Measurements from ENCODE around the gene SLC16A4.
A peak's percentile ranks its signal among the peaks of the same experiment; 100 is the strongest.

Gene SLC16A4

DNA sequence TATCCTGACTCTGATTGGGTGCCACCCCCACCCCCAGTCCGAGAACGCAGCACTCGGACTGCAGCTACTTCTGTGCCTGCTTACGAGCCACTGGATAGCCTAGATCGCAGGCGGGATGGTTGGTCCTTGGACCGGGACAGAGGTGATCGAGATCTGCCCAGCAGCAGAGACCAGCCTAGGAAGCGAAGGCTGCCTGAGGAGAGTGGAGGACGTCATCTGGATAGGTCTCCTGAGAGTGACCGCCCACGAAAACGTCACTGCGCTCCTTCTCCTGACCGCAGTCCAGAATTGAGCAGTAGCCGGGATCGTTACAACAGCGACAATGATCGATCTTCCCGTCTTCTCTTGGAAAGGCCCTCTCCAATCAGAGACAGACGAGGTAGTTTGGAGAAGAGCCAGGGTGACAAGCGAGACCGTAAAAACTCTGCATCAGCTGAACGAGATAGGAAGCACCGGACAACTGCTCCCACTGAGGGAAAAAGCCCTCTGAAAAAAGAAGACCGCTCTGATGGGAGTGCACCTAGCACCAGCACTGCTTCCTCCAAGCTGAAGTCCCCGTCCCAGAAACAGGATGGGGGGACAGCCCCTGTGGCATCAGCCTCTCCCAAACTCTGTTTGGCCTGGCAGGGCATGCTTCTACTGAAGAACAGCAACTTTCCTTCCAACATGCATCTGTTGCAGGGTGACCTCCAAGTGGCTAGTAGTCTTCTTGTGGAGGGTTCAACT is 49.5 kb downstream of the SLC16A4 start:
- H2AFZ ChIP-seq (ENCODE audit: low read length, unreplicated experiment): no peak overlapping the region
- peak overlapping the region; percentile 84 for H3K4me3 ChIP-seq (ENCODE audit: low read depth, low read length)
- H3K79me2 ChIP-seq (ENCODE audit: control insufficient read depth, insufficient read depth, low read length, unreplicated experiment): peaks cover 68% of the 10 kb centered on the region
- H3K36me3 ChIP-seq (ENCODE audit: insufficient read depth, low read length): peaks cover 41% of the 10 kb centered on the region
- peaks cover 48% of the 10 kb centered on the region for H3K4me1 ChIP-seq (ENCODE audit: control insufficient read depth, insufficient read depth, low read length, unreplicated experiment)
- H3K27me3 ChIP-seq (ENCODE audit: insufficient read depth, low read length): no peaks in the 10 kb centered on the region
- no peak overlapping the region for H3K27ac ChIP-seq (ENCODE audit: low read depth, low read length)

DNA sequence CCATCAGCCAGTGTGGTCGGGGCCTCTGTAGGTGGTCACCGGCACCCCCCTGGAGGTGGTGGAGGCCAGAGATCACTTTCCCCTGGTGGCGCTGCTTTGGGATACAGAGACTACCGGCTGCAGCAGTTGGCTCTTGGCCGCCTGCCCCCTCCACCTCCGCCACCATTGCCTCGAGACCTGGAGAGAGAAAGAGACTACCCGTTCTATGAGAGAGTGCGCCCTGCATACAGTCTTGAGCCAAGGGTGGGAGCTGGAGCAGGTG is 50.7 kb downstream of the SLC16A4 start:
- Histone ChIP-seq H3K27me3 (ENCODE audit: insufficient read depth, low read length) (no peaks in the 10 kb centered on the region), H3K79me2 (ENCODE audit: control insufficient read depth, insufficient read depth, low read length, unreplicated experiment) (peaks cover 57% of the 10 kb centered on the region), H3K27ac (ENCODE audit: low read depth, low read length) (peak overlapping the region; percentile 99; the same call in 1 of the 2 replicates), H3K4me3 (ENCODE audit: low read depth, low read length) (peak overlapping the region; percentile 84), H2AFZ (ENCODE audit: low read length, unreplicated experiment) (peak overlapping the region; percentile 18), H3K4me1 (ENCODE audit: control insufficient read depth, insufficient read depth, low read length, unreplicated experiment) (peaks cover 42% of the 10 kb centered on the region), H3K36me3 (ENCODE audit: insufficient read depth, low read length) (peaks cover 39% of the 10 kb centered on the region)

DNA sequence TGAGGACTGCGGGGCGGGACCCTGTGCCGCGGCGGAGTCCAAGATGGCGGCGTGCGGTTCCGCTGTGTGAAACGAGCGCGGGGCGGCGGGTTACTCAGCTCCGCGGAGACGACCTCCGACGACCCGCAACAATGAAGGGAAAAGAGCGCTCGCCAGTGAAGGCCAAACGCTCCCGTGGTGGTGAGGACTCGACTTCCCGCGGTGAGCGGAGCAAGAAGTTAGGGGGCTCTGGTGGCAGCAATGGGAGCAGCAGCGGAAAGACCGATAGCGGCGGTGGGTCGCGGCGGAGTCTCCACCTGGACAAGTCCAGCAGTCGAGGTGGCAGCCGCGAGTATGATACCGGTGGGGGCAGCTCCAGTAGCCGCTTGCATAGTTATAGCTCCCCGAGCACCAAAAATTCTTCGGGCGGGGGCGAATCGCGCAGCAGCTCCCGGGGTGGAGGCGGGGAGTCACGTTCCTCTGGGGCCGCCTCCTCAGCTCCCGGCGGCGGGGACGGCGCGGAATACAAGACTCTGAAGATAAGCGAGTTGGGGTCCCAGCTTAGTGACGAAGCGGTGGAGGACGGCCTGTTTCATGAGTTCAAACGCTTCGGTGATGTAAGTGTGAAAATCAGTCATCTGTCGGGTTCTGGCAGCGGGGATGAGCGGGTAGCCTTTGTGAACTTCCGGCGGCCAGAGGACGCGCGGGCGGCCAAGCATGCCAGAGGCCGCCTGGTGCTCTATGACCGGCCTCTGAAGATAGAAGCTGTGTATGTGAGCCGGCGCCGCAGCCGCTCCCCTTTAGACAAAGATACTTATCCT is 51.2 kb downstream of the SLC16A4 start:
- H3K27ac ChIP-seq (ENCODE audit: low read depth, low read length): peak overlapping the region; percentile 99
- H3K4me1 ChIP-seq (ENCODE audit: control insufficient read depth, insufficient read depth, low read length, unreplicated experiment): peaks cover 39% of the 10 kb centered on the region
- H3K36me3 ChIP-seq (ENCODE audit: insufficient read depth, low read length): peaks cover 35% of the 10 kb centered on the region
- H2AFZ ChIP-seq (ENCODE audit: low read length, unreplicated experiment): peak overlapping the region; percentile 18
- H3K4me3 ChIP-seq (ENCODE audit: low read depth, low read length): peak overlapping the region; percentile 84
- no peaks in the 10 kb centered on the region for H3K27me3 ChIP-seq (ENCODE audit: insufficient read depth, low read length)
- H3K79me2 ChIP-seq (ENCODE audit: control insufficient read depth, insufficient read depth, low read length, unreplicated experiment): peaks cover 52% of the 10 kb centered on the region

GRCh38 chr1:110338886-110339406 is 51.9 kb downstream of the SLC16A4 start, which contains the start of gene RBM15:
TSS of gene RBM15 (plus strand) at chr1:110339377. CDS start at chr1:110339406, 29 bp downstream.
- Histone ChIP-seq H2AFZ (ENCODE audit: low read length, unreplicated experiment) (peak within 1 kb of the TSS; percentile 86), H3K4me1 (ENCODE audit: control insufficient read depth, insufficient read depth, low read length, unreplicated experiment) (peaks cover 36% of the 10 kb centered on the region), H3K79me2 (ENCODE audit: control insufficient read depth, insufficient read depth, low read length, unreplicated experiment) (peaks cover 45% of the 10 kb centered on the region), H3K27me3 (ENCODE audit: insufficient read depth, low read length) (no peaks in the 10 kb centered on the region), H3K4me3 (ENCODE audit: low read depth, low read length) (peak within 1 kb of the TSS; percentile 84), H3K36me3 (ENCODE audit: insufficient read depth, low read length) (peaks cover 29% of the 10 kb centered on the region), H3K27ac (ENCODE audit: low read depth, low read length) (peak within 1 kb of the TSS; percentile 99)

DNA sequence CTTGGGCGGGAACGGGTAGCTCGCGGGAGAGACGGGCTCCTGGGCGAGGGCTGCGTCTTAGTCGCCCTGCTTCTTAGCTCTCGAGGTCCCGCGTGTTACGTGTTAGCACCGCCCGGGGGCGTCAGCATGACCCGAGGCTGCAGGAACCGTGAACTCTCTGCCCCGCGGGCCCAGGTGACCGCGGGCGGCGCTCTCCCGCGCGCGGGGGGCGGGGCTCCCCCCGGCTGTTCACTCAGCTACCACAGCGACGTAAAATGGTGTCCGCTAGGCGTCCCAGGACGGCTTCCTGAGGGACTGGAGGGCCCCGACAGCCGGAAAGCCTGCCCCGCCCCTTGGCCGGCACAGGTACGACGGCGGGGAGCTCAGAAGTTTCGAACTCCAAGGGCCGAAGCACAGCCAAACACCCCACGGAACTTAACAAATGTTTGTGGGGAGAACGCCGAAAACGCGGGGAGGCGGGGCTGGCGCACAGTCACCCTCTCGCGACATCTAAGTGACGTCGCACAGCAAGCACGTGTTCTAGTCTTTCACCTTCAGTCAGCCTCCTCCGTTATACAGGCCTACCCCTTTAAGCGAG is 52.4 kb downstream of the SLC16A4 start:
- Histone ChIP-seq H3K36me3 (ENCODE audit: insufficient read depth, low read length) (peaks cover 23% of the 10 kb centered on the region), H3K27me3 (ENCODE audit: insufficient read depth, low read length) (no peaks in the 10 kb centered on the region), H3K4me1 (ENCODE audit: control insufficient read depth, insufficient read depth, low read length, unreplicated experiment) (peaks cover 30% of the 10 kb centered on the region), H3K79me2 (ENCODE audit: control insufficient read depth, insufficient read depth, low read length, unreplicated experiment) (peaks cover 40% of the 10 kb centered on the region), H2AFZ (ENCODE audit: low read length, unreplicated experiment) (peak overlapping the region; percentile 86), H3K4me3 (ENCODE audit: low read depth, low read length) (peak overlapping the region; percentile 84), H3K27ac (ENCODE audit: low read depth, low read length) (peak overlapping the region; percentile 99)

DNA sequence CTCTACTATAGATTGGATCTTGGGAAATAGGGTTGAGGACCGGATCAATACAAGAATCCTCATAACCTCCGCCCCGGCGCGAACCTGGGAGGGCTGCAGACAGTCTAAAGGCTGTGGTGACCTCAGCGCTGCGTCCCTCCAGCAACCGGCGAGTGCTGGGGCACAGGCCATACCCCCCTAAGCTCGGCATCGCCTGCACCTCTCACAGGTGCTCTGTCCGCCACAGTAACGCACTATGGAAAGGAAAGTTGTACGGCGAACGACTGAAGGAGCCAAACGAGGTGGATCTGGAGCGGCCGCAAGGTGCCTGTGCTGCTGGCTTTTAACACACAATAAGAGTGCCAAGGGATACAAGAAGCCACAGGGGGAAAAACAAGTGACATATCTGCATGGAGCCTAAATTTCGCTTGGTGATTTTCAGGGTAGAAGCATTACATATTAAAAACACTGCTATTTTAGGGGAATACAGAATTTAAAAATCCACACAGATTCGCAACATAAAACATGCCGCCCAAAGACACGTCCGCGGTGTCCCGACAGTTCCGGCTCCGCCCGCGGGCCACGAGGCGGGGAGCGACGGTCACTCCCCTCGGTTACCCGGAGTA is 53.0 kb downstream of the SLC16A4 start:
- H3K4me1 ChIP-seq (ENCODE audit: control insufficient read depth, insufficient read depth, low read length, unreplicated experiment): peaks cover 25% of the 10 kb centered on the region
- H3K27ac ChIP-seq (ENCODE audit: low read depth, low read length): peak overlapping the region; percentile 99
- H2AFZ ChIP-seq (ENCODE audit: low read length, unreplicated experiment): peak overlapping the region; percentile 86
- H3K4me3 ChIP-seq (ENCODE audit: low read depth, low read length): peak overlapping the region; percentile 84
- H3K36me3 ChIP-seq (ENCODE audit: insufficient read depth, low read length): peaks cover 17% of the 10 kb centered on the region; the same call in 1 of the 2 replicates
- H3K27me3 ChIP-seq (ENCODE audit: insufficient read depth, low read length): no peaks in the 10 kb centered on the region
- H3K79me2 ChIP-seq (ENCODE audit: control insufficient read depth, insufficient read depth, low read length, unreplicated experiment): peaks cover 34% of the 10 kb centered on the region

- Histone ChIP-seq H3K27me3 (ENCODE audit: insufficient read depth, low read length) (no peaks in the 10 kb centered on the region), H3K79me2 (ENCODE audit: control insufficient read depth, insufficient read depth, low read length, unreplicated experiment) (peaks cover 21% of the 10 kb centered on the region), H3K36me3 (ENCODE audit: insufficient read depth, low read length) (peaks cover 13% of the 10 kb centered on the region; the same call in 1 of the 2 replicates), H2AFZ (ENCODE audit: low read length, unreplicated experiment) (no peak overlapping the region), H3K27ac (ENCODE audit: low read depth, low read length) (no peak overlapping the region), H3K4me3 (ENCODE audit: low read depth, low read length) (no peak overlapping the region), H3K4me1 (ENCODE audit: control insufficient read depth, insufficient read depth, low read length, unreplicated experiment) (peaks cover 12% of the 10 kb centered on the region)
These were observed 54.4 kb downstream of the SLC16A4 start for GRCh38 chr1:110336300-110337039.

DNA sequence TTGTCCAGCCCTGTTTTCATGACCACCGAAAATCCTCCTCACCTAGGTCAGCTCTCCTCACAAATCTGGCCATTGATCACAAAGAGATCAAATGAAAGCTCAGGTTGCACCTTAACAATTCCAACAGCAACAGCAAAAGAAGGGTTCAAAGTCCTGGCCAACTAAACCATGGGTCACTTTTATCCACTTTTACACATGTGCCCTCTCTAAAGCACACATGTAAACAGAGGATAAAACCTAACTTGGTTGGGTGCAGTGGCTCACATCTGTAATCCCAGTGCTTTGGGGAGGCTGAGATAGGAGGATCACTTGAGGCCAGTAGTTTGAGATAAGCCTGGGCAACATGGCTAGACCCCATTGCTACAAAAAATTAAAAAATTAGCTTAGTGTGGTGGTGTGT is 55.6 kb downstream of the SLC16A4 start:
- no peaks in the 10 kb centered on the region for H3K4me1 ChIP-seq (ENCODE audit: control insufficient read depth, insufficient read depth, low read length, unreplicated experiment)
- H3K79me2 ChIP-seq (ENCODE audit: control insufficient read depth, insufficient read depth, low read length, unreplicated experiment): peaks cover 9% of the 10 kb centered on the region
- no peak overlapping the region for H2AFZ ChIP-seq (ENCODE audit: low read length, unreplicated experiment)
- H3K4me3 ChIP-seq (ENCODE audit: low read depth, low read length): no peak overlapping the region
- H3K27me3 ChIP-seq (ENCODE audit: insufficient read depth, low read length): no peaks in the 10 kb centered on the region
- peaks cover 1% of the 10 kb centered on the region; the same call in 1 of the 2 replicates for H3K36me3 ChIP-seq (ENCODE audit: insufficient read depth, low read length)
- H3K27ac ChIP-seq (ENCODE audit: low read depth, low read length): no peak overlapping the region

DNA sequence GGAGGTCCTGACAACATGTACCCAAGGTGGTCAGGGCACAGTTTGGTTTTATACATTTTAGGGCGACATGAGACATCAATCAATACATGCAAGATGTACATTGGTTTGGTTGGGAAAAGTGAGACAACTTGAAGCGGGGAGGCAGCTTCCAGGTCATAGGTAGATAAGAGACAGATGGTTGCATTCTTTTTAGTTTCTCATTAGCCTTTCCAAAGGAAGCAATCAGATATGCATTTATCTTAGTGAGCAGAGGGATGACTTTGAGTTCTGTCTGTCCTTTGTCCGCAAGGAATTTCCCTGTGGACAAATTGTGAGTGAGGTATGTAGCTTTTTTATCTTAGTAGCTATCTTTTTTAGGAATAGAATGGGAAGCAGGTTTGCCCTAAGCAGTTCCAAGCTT is 62.1 kb downstream of the SLC16A4 start:
- H3K4me1 ChIP-seq (ENCODE audit: control insufficient read depth, insufficient read depth, low read length, unreplicated experiment): no peaks in the 10 kb centered on the region
- H3K27ac ChIP-seq (ENCODE audit: low read depth, low read length): no peak overlapping the region
- no peaks in the 10 kb centered on the region for H3K27me3 ChIP-seq (ENCODE audit: insufficient read depth, low read length)
- no peak overlapping the region for H3K4me3 ChIP-seq (ENCODE audit: low read depth, low read length)
- no peaks in the 10 kb centered on the region for H3K36me3 ChIP-seq (ENCODE audit: insufficient read depth, low read length)
- no peak overlapping the region for H2AFZ ChIP-seq (ENCODE audit: low read length, unreplicated experiment)
- no peaks in the 10 kb centered on the region for H3K79me2 ChIP-seq (ENCODE audit: control insufficient read depth, insufficient read depth, low read length, unreplicated experiment)

GRCh38 chr1:110328274-110328673 is 62.6 kb downstream of the SLC16A4 start:
- H3K27ac ChIP-seq (ENCODE audit: low read depth, low read length): no peak overlapping the region
- no peaks in the 10 kb centered on the region for H3K79me2 ChIP-seq (ENCODE audit: control insufficient read depth, insufficient read depth, low read length, unreplicated experiment)
- no peak overlapping the region for H3K4me3 ChIP-seq (ENCODE audit: low read depth, low read length)
- no peaks in the 10 kb centered on the region for H3K36me3 ChIP-seq (ENCODE audit: insufficient read depth, low read length)
- no peak overlapping the region for H2AFZ ChIP-seq (ENCODE audit: low read length, unreplicated experiment)
- H3K4me1 ChIP-seq (ENCODE audit: control insufficient read depth, insufficient read depth, low read length, unreplicated experiment): no peaks in the 10 kb centered on the region
- H3K27me3 ChIP-seq (ENCODE audit: insufficient read depth, low read length): no peaks in the 10 kb centered on the region

All from ACC112 (cell line).